HepG2 (cell line): ENCODE data around the gene CDK7. TPM values are rescaled to one million over a fixed set of nuclear protein-coding genes. Genes with fewer than 3 reads are reported as not detected.
A peak's percentile ranks its signal among the peaks of the same experiment; 100 is the strongest.

Experiments used
- CEBPG ChIP-seq: IDR thresholded peaks from 2 replicates; pipeline ENCODE4 v1.6.1; 2016
- GABPB1 ChIP-seq: IDR thresholded peaks from 2 replicates; pipeline ENCODE4 v1.6.1; 2016; ENCODE audit warnings: mild to moderate bottlenecking, missing genetic modification reagents, moderate library complexity, missing compliant biosample characterization
- GATAD1 ChIP-seq: IDR thresholded peaks from 2 replicates; pipeline ENCODE4 v1.6.1; 2016; ENCODE audit warnings: missing genetic modification reagents, missing compliant biosample characterization
- HNRNPH1 ChIP-seq: fragments of 200-400 bp; formaldehyde crosslinking; optimal IDR thresholded peaks from 2 replicates; pipeline ENCODE3; 2017; ENCODE audit warnings: mild to moderate bottlenecking, low read depth, low read length
- KLF9 ChIP-seq: IDR thresholded peaks from 2 replicates; pipeline ENCODE4 v1.6.1; 2016; ENCODE audit warnings: low read depth
- MBD4 ChIP-seq: IDR thresholded peaks from 2 replicates; pipeline ENCODE4 v1.6.1; 2012; ENCODE audit warnings: low read length, inconsistent platforms, borderline replicate concordance
- NFYC ChIP-seq: IDR thresholded peaks from 2 replicates; pipeline ENCODE4 v1.6.1; 2016; ENCODE audit warnings: missing genetic modification reagents, missing compliant biosample characterization
- PTBP1 ChIP-seq: fragments of 200-400 bp; formaldehyde crosslinking; IDR thresholded peaks from 2 replicates; pipeline ENCODE4 v1.6.1; 2018; ENCODE audit warnings: low read length, low read depth; ENCODE audit not compliant: poor library complexity, severe bottlenecking
- RBFOX2 ChIP-seq: fragments of 200-400 bp; formaldehyde crosslinking; IDR thresholded peaks from 2 replicates; pipeline ENCODE4 v1.6.1; 2017; ENCODE audit warnings: low read depth, mild to moderate bottlenecking, low read length
- SIN3A ChIP-seq: IDR thresholded peaks from 2 replicates; pipeline ENCODE4 v1.6.1; 2011; ENCODE audit warnings: low read depth, mild to moderate bottlenecking, control low read depth, low read length, borderline replicate concordance
- SIX4 ChIP-seq: sonication (generic); formaldehyde crosslinking; IDR thresholded peaks from 2 replicates; pipeline ENCODE4 v1.4.0; 2020; ENCODE audit warnings: missing genetic modification reagents
- SP1 ChIP-seq, 2 experiments: fragments of 450-650 bp in 1 of 2; sonication (generic) in 1 of 2; formaldehyde crosslinking in 1 of 2; IDR thresholded peaks; 2 replicates each; pipeline versions ENCODE4 v1.4.0 to v1.6.1; 2016 to 2020; ENCODE audit warnings: missing genetic modification reagents in 1 of 2
- TP53 ChIP-seq: sonication (generic); formaldehyde crosslinking; conservative IDR thresholded peaks from 2 replicates; pipeline ENCODE4 v1.4.0; 2020; ENCODE audit warnings: missing genetic modification reagents
- ZNF552 ChIP-seq: sonication (generic); formaldehyde crosslinking; IDR thresholded peaks from 2 replicates; pipeline ENCODE4 v1.9.0; 2022; ENCODE audit warnings: missing genetic modification reagents, mild to moderate bottlenecking, borderline replicate concordance
- ZSCAN12 ChIP-seq: sonication (generic); formaldehyde crosslinking; IDR thresholded peaks from 2 replicates; pipeline ENCODE4 v1.9.0; 2021; ENCODE audit warnings: mild to moderate bottlenecking, missing genetic modification reagents
- polyA plus RNA-seq, 8 experiments: library from polyadenylated mRNA; depleted of rRNA in 3 of 8; stranded (reverse) in 7 of 8; unstranded in 1 of 8; fragments of >200 nt; fragmentation: Illumina TruSeq in 4 of 8; extraction: Trizol in 4 of 8; gene quantifications; 2 replicates each; pipeline versions ENCODE4 v1.2.1 to v1.2.3, GENCODE V29; 2011 to 2016; ENCODE audit warnings: low read depth in 4 of 8, missing spikeins in 1 of 8, mixed read lengths in 1 of 8; ENCODE audit not compliant: insufficient read depth in 1 of 8
- total RNA-seq, 5 experiments: library from RNA; depleted of rRNA; stranded (reverse); fragments of >200 nt; fragmentation: Illumina TruSeq; extraction: Trizol; gene quantifications; 2 replicates each; pipeline ENCODE4 v1.2.3, GENCODE V29; 2016; ENCODE audit warnings: low read depth in 1 of 5
- TF ChIP-seq, protein P1 (sequence below): sonication (generic); formaldehyde crosslinking; IDR thresholded peaks from 2 replicates; pipeline ENCODE4 v1.5.0; 2020; ENCODE audit warnings: mild to moderate bottlenecking, missing genetic modification reagents, borderline replicate concordance
- TF ChIP-seq, protein P2 (sequence below): fragments of 450-650 bp; IDR thresholded peaks from 2 replicates; pipeline ENCODE4 v1.6.1; 2016

The CDK7 gene
- total and polyA plus RNA-seq, 2 of the 13 experiments (the other 11 are each of a cell fraction or from before 2014, with no cell fraction given): 41.2 to 54.9 TPM

DNA sequence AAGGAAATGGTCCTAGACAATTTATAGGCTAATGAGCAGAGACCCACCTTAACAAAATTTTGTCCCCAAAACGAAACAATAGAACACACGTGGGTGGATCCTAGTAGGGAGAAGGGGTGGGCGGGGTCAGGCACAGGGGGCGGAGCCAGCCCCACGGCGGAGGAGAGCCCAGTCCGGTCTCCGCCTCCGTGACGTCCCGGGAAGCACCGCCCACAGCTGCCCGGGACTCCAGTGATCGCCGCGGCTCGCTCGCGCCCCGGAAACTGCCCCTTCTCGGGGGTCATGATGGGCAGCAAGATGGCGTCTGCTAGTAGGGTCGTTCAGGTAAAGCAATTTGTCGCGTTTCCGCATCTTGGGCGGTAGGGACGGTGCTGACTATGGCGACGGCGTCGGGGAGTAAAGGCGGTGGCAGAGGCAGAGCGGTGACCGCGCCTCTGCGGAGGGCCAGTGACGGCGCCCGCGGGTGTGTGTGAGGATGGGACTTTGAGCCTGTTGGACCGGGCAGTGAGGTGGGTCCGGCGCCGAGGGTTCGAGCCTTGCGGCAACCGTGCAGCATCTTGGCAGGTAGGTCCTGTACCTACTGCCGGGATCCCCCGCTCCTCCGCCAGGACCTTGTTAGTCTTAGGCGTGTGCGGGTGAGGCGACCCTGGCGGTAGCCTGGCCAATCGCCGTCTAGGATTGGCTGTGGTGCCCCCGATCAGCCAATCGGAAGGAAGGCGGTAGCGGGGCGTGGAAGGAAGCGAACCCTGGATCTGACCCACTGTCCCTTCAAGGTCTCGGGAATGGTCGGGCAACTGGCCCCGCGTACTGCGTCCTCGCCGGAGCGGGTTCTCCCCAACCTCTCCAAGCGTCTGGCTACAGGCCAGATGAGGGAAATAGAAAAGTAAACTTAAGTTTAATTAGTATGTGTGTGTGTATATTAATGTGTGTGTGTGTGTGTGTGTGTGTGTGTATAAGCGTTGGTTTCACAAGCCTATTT lies 16.8 kb upstream of the CDK7 start (continued):
- peak; percentile 83 for TF ChIP-seq GATAD1 (CRISPR knock-in tag)
- TF ChIP-seq, protein P1, sequence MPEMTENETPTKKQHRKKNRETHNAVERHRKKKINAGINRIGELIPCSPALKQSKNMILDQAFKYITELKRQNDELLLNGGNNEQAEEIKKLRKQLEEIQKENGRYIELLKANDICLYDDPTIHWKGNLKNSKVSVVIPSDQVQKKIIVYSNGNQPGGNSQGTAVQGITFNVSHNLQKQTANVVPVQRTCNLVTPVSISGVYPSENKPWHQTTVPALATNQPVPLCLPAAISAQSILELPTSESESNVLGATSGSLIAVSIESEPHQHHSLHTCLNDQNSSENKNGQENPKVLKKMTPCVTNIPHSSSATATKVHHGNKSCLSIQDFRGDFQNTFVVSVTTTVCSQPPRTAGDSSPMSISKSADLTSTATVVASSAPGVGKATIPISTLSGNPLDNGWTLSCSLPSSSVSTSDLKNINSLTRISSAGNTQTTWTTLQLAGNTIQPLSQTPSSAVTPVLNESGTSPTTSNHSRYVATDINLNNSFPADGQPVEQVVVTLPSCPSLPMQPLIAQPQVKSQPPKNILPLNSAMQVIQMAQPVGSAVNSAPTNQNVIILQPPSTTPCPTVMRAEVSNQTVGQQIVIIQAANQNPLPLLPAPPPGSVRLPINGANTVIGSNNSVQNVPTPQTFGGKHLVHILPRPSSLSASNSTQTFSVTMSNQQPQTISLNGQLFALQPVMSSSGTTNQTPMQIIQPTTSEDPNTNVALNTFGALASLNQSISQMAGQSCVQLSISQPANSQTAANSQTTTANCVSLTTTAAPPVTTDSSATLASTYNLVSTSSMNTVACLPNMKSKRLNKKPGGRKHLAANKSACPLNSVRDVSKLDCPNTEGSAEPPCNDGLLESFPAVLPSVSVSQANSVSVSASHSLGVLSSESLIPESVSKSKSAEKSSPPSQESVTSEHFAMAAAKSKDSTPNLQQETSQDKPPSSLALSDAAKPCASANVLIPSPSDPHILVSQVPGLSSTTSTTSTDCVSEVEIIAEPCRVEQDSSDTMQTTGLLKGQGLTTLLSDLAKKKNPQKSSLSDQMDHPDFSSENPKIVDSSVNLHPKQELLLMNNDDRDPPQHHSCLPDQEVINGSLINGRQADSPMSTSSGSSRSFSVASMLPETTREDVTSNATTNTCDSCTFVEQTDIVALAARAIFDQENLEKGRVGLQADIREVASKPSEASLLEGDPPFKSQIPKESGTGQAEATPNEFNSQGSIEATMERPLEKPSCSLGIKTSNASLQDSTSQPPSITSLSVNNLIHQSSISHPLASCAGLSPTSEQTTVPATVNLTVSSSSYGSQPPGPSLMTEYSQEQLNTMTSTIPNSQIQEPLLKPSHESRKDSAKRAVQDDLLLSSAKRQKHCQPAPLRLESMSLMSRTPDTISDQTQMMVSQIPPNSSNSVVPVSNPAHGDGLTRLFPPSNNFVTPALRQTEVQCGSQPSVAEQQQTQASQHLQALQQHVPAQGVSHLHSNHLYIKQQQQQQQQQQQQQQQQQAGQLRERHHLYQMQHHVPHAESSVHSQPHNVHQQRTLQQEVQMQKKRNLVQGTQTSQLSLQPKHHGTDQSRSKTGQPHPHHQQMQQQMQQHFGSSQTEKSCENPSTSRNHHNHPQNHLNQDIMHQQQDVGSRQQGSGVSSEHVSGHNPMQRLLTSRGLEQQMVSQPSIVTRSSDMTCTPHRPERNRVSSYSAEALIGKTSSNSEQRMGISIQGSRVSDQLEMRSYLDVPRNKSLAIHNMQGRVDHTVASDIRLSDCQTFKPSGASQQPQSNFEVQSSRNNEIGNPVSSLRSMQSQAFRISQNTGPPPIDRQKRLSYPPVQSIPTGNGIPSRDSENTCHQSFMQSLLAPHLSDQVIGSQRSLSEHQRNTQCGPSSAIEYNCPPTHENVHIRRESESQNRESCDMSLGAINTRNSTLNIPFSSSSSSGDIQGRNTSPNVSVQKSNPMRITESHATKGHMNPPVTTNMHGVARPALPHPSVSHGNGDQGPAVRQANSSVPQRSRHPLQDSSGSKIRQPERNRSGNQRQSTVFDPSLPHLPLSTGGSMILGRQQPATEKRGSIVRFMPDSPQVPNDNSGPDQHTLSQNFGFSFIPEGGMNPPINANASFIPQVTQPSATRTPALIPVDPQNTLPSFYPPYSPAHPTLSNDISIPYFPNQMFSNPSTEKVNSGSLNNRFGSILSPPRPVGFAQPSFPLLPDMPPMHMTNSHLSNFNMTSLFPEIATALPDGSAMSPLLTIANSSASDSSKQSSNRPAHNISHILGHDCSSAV (CRISPR knock-in tag): no peak
- TF ChIP-seq HNRNPH1: no peak
- 0 out of 2 replicates have a peak, but pooled peaks have one; percentile 55 for TF ChIP-seq KLF9
- no peak for TF ChIP-seq ZSCAN12 (CRISPR knock-in tag)
- peak; percentile 77; the same call in 1 of the 2 replicates for TF ChIP-seq ZNF552 (CRISPR knock-in tag)
- TF ChIP-seq TP53 (CRISPR knock-in tag): peak; percentile 79; the same call in 1 of the 2 replicates
- no peak for TF ChIP-seq SIX4 (CRISPR knock-in tag)
- peak; percentile 97 for TF ChIP-seq RBFOX2
- no peak for TF ChIP-seq CEBPG (CRISPR knock-in tag)
- TF ChIP-seq, protein P2, sequence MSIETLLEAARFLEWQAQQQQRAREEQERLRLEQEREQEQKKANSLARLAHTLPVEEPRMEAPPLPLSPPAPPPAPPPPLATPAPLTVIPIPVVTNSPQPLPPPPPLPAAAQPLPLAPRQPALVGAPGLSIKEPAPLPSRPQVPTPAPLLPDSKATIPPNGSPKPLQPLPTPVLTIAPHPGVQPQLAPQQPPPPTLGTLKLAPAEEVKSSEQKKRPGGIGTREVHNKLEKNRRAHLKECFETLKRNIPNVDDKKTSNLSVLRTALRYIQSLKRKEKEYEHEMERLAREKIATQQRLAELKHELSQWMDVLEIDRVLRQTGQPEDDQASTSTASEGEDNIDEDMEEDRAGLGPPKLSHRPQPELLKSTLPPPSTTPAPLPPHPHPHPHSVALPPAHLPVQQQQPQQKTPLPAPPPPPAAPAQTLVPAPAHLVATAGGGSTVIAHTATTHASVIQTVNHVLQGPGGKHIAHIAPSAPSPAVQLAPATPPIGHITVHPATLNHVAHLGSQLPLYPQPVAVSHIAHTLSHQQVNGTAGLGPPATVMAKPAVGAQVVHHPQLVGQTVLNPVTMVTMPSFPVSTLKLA: no peak; the same call in 1 of the 2 replicates
- 0 out of 2 replicates have a peak, but pooled peaks have one; percentile 52 for TF ChIP-seq SIN3A
- TF ChIP-seq MBD4: no peak
- peak; percentile 87 for TF ChIP-seq NFYC (CRISPR knock-in tag)
- no peak for TF ChIP-seq SP1 (IDR thresholded peaks at IDR 0.05)
- TF ChIP-seq SP1 (CRISPR knock-in tag; IDR thresholded peaks at IDR 0.05): peak; percentile 52; the same call in 1 of the 2 replicates
- TF ChIP-seq PTBP1: no peak
- peak; percentile 94 for TF ChIP-seq GABPB1 (CRISPR knock-in tag)
